ENCODE measurements around the gene TMEM117.

TMEM117 gene

DNA sequence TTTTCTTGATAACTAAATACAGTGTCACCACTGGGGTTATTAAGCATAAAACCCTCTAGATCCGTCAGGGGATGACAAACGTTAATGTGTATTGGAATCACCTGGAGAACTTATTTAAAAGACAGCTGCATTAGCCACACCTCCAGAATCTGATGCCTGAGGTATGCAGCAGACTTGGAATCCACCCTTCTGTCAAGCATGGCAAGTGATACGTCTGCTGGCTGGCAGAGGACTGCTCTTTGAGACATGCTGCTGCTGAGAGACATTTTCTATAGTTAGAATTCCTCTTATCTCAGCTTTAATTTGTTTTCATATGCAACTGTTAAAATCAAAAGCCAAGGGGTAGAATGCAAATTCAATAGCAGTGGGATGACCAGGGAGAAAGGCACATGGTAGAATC, 544.0 kb downstream of the TMEM117 start:
- no peak for DNase-seq (ENCODE audit: low spot score)

DNA sequence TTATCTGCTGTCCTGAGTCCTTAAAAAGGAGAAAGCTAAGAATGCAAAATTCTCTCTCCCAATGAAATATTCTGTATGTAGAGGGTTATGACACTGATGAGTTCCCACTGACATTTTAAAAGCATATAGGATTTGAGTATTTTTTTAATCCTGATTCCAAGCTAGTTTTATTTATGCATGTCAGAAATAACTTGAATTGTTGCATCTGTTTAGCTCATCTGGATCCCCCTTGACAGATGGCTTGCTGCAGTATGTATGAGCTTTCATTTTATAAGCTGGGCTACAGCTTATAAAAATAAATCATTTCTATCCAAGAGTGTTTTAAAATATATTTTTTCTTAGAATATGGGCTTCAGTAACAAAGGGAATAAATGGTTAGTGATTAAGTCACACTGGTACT, 545.0 kb downstream of the TMEM117 start:
- no peak for DNase-seq (ENCODE audit: low spot score)

DNA sequence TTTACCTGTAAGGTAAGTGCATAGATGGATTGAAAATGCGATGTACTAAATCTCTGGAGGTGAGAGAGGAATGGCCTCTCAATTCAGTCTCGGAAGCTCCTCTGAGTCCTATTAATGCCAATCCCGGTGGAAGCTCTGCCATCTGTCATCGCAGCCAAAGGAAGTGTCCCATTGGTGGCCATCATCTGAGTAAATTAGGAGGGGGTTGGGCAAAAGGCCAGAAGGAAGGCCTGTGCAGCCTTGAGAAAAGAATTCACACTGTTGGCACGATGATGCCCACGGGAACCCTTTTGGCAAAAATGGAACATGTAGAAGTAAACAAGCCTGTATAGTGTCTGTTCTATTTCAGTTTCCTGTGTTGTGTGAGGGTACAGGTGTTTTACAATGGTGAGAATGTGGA, 545.5 kb downstream of the TMEM117 start:
- DNase-seq (ENCODE audit: low spot score) = no peak

DNA sequence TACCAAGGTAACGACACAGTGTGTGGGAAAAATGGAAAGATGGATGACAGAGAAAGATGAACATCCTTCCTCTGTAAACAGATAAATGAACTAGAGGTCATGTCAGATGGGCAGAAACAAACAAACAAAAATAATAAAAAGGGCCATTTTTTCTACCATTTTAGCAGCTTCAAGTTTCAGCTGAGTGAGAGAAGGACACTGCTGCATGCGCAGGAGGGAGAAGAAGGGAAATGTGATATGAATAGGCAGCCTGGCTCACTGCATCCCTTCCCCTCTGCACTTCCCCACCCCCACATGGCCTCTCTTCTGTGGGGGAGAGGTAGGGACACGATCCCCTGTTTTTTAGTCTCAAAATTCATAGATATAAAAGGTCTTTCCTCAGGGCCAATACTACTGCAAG, 548.3 kb downstream of the TMEM117 start:
- DNase-seq (ENCODE audit: low spot score) = no peak

DNA sequence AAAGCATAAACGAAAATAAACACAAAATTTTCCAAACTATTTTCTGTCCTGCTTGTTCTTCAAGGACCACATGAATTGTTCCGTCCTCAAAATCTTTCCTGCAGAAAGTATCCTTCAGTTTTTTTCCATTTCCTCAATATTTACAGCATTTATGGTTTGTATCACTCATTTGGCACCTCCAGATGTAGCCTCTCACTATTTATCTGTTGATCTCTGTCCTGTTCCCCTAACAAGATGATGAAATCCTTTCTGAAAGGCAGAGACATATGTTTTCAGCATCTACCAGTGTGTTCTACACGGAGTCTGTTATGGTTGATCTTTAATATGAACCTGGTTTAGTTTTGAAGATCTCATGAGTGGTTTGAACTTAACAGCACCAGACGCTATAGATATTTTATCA, 550.1 kb downstream of the TMEM117 start:
- no peak for DNase-seq (ENCODE audit: low spot score)

DNA sequence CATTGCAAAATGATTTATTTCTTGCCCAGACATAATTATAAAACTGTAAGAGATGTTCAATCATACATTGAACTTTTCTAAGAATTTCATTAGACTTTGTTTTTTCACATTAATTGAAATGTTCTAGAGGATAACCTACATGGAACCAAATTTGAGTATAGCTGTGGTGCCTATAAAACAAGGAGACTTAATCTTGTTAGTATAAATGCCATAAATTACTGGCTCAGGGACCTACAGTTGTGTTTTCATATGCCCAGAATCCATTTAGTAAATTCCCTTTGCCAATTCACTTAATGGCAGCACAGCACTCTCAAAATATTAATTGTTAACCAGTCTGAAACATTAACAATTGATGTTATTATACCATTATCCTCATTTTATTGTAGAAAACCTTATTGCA, 551.7 kb downstream of the TMEM117 start:
- no peak for DNase-seq (ENCODE audit: low spot score)

DNA sequence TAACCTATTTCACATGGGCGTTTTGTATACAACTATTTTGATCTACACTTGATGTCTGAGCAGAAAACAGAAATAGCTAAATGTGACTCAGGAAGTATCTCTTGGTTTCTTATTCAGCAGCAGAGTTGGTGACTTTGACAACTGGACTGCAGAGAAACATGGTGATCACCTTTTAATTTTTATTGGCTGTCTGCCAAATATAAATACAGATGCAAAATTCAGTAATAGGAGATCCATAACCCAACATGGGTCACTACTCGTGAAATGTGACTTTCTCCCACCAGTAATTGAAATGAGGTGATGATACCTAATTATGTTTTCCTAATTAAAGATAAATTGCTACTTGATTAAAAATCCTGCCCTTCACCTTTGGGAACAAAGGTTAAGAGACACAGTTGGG, 553.2 kb downstream of the TMEM117 start:
- no peak for DNase-seq (ENCODE audit: low spot score)

DNA sequence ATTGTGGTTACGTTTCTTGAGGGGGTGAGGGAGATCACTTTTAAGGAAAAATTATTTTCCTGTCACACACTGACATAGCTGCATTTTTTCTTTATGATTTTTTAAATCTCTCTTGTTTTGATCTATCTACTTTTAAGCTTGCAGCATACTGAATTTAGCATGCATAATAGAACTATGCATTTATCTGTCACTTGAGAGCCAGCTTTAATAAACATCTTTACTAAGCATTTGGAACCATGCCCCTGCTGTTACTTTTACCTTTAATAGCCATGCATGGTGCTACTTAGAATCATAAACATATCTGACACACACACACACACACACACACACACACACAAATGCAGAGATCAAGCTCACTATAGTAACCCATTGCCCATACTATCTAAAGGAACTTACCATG, 554.0 kb downstream of the TMEM117 start:
- no peak for DNase-seq (ENCODE audit: low spot score)

DNA sequence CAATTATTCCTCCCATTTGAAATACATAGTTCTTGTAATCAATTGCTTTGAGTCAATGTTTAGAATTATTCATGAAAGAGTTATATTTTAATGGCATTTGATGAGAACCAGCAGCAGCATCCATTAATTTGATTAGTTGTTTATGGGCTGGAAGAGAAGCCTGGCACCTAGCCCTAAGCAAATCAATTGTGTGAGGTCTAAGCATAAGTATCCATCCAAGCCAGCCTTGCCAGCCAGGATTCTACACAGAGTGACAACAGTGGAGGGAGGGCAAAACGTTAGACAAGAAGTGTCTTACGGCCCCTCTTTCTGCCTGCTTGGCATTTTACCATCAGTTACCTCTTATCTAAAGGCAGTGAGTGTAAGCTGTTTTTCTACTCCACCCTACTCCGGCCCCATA, 561.8 kb downstream of the TMEM117 start:
- DNase-seq (ENCODE audit: low spot score) = no peak

DNA sequence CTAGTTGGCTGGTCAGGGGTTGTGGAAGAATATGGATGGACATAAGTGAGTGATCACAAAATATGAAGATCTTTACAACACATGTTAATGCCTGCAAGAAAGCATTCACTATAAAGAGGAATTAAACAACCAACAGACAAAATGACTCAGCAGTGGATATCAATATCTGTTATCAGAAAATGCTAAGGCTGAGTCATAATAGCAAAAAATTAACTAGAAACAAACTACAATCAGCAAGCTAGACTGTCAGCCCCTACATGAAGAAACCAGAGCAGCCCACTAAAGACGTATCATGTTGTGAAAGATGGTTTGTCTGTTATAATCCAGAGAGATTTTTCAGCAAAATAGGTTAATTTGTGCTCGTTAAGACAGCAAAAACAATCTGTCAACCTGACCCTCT, 567.3 kb downstream of the TMEM117 start:
- no peak for DNase-seq (ENCODE audit: low spot score)

DNA sequence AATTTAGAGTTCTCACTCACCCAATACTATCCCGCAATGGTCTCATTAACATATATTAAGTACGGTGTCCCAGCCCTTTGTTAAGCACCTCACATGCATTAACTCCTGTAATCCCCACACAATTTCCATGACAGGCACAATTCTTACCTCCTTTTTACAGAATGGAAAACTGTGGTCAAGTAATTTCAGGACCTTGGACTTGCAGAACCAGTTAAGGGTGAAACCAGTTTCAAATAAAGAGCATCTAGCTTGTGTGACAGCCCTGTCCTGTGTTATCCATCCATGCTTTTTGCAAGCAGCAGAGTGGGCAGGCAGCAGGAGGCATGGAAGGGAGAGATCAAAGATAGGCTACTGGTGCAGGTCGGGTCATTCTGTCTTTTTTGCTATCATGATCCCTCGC, 569.4 kb downstream of the TMEM117 start:
- no peak for DNase-seq (ENCODE audit: low spot score)

DNA sequence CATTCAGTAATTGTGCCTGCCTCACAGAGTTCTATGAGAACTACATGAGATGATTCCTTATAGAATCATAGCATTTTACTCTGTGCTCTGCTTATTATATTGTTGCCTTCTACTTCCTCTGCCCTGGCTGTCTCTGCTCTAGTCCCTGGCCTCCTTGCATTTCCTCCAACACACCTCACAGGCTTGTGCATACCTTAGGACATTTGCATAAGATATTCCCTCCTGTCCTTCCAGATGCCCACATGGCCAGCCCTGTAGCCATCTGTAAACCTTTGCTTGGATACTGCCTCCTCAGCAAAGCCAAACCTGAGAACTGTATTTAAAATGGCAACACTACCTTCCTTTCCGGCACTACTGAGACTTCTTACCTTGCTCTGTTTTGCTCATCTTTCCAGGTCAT, 586.7 kb downstream of the TMEM117 start:
- DNase-seq (ENCODE audit: low spot score) = no peak

DNA sequence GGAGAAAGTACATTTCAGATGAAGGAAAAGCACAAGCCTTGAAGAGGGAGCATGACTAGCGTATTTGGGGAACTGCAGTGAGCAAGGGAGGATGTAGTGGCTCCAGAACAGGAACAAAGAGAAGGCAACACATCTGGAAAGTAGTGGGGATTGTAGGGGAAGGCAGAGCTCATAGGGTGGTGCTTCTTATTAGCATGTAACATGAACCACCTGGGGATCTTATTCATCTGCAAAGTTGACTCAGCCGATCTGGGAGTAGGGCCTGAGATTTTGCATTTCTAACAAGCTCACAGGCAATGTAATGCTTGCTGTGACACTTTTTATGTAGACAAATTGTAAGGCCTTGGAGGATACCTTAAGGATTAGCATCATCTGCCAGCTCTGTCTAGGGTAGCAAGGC, 592.9 kb downstream of the TMEM117 start:
- no peak for DNase-seq (ENCODE audit: low spot score)

DNA sequence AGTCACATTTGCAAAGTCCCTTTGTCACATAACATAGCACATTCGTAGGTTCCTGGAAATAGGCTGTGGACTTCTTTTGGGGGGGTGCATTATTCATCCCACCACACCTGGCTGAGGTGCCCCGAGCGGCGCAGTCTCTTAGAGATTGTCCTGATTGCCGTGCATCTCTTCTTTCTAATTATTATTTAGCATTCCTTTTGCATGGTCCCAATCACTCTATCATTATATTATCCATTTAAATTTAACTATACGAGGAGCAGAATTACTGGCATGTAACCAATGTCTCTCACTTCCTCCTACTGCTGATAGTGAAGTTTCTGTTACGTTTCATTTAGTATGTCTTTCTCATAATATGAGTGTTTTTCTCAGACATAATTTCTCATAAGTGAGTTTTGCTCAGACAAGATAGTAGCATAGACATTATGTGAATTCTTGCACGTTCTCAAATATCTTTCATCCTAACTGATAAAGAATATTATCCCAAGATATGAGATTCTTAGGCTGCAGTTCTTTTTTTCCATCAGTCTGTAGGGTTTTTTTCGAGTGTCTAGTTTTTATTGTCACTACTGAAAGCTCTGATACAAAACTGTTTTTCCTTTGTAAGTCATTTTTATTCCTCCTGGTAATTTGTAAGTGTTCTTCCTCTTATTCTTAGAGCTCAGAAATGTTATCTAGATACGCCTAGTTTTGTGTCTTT, 595.9 kb downstream of the TMEM117 start:
- no peak for DNase-seq (ENCODE audit: low spot score)

DNA sequence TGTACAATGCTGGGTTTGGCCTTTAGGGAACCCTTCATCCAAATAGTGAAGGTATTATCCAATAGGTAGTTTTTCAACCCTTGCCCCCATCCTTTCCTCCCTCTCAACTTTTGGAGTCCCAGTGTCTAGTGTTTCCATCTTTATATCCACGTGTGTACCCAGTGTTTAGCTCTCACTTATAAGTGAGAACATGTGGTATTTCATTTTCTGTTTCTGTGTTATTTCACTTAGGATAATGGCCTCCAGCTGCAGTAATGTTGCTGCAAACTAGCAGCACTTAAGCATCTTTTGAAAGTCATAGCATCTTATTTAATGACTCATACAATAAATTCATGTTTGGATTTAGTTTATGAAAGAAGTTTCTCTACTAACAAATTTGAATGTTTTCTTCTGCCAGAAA, 597.8 kb downstream of the TMEM117 start:
- DNase-seq (ENCODE audit: low spot score) = no peak

DNA sequence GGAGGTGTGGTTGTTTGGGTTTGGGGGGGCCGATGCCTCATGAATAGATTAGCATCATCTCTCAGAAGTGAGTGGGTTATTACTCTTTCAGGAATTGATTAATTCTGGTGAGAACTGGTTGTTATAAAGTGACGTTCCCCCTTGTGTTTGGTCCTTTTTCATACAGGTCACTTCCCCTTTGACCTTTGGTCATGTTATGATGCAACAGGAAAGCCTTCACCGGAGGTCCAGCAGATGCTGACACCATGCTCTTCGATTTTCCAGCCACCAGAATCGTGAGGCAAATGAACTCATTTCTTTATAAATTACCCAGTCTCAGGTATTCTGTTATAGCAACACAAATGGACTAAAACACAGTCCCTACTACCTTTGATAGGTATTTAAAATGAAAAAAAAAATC, 600.9 kb downstream of the TMEM117 start:
- no peak for DNase-seq (ENCODE audit: low spot score)

Data from HuH-7 (cell line).